HepG2 (cell line): Measurements from ENCODE around the gene SS18L1. TPM values are rescaled to one million over a fixed set of nuclear protein-coding genes. Genes with fewer than 3 reads are reported as not detected.

Experiments
- CBX1 ChIP-seq: IDR thresholded peaks from one replicate; pipeline ENCODE4 v1.6.1; 2016; ENCODE audit warnings: antibody characterized with exemption, low read depth
- HES4 ChIP-seq: sonication (generic); formaldehyde crosslinking; IDR thresholded peaks from 2 replicates; pipeline ENCODE4 v1.9.0; 2021; ENCODE audit warnings: mild to moderate bottlenecking, missing genetic modification reagents, borderline replicate concordance
- IRX3 ChIP-seq: sonication (generic); formaldehyde crosslinking; IDR thresholded peaks from 2 replicates; pipeline ENCODE4 v1.8.1; 2023; ENCODE audit warnings: mild to moderate bottlenecking, low read depth, missing genetic modification reagents, borderline replicate concordance
- PITX1 ChIP-seq: sonication (generic); formaldehyde crosslinking; IDR thresholded peaks from 2 replicates; pipeline ENCODE4 v1.5.1; 2020; ENCODE audit warnings: mild to moderate bottlenecking, missing genetic modification reagents
- POGZ ChIP-seq: sonication (generic); formaldehyde crosslinking; IDR thresholded peaks from 2 replicates; pipeline ENCODE4 v1.4.0; 2020; ENCODE audit warnings: mild to moderate bottlenecking, missing genetic modification reagents
- RAD51 ChIP-seq: fragments of 450-650 bp; IDR thresholded peaks from 2 replicates; pipeline ENCODE4 v1.6.1; 2016; ENCODE audit warnings: borderline replicate concordance
- RBAK ChIP-seq: sonication (generic); formaldehyde crosslinking; IDR thresholded peaks from 2 replicates; pipeline ENCODE4 v1.5.1; 2020; ENCODE audit warnings: mild to moderate bottlenecking, missing genetic modification reagents
- SRY ChIP-seq: sonication (generic); formaldehyde crosslinking; IDR thresholded peaks from 2 replicates; pipeline ENCODE4 v1.8.0; 2022; ENCODE audit warnings: mild to moderate bottlenecking, missing genetic modification reagents
- ZIK1 ChIP-seq: sonication (generic); formaldehyde crosslinking; IDR thresholded peaks from 2 replicates; pipeline ENCODE4 v1.5.0; 2020; ENCODE audit warnings: mild to moderate bottlenecking, low read depth, missing genetic modification reagents, borderline replicate concordance
- ZNF224 ChIP-seq: sonication (generic); formaldehyde crosslinking; IDR thresholded peaks from 2 replicates; pipeline ENCODE4 v1.5.0; 2020; ENCODE audit warnings: mild to moderate bottlenecking, missing genetic modification reagents
- ZNF276 ChIP-seq: sonication (generic); formaldehyde crosslinking; IDR thresholded peaks from 2 replicates; pipeline ENCODE4 v1.4.0; 2020; ENCODE audit warnings: mild to moderate bottlenecking, low read depth, missing genetic modification reagents
- ZNF446 ChIP-seq: sonication (generic); formaldehyde crosslinking; IDR thresholded peaks from 2 replicates; pipeline ENCODE4 v1.5.0; 2020; ENCODE audit warnings: mild to moderate bottlenecking, missing genetic modification reagents
- ZNF580 ChIP-seq: IDR thresholded peaks from 2 replicates; pipeline ENCODE4 v1.6.1; 2016; ENCODE audit warnings: low read depth, borderline replicate concordance
- ZSCAN25 ChIP-seq: sonication (generic); formaldehyde crosslinking; IDR thresholded peaks from 2 replicates; pipeline ENCODE4 v1.8.0; 2022; ENCODE audit warnings: mild to moderate bottlenecking, missing genetic modification reagents
- ZSCAN9 ChIP-seq: IDR thresholded peaks from 2 replicates; pipeline ENCODE4 v1.6.1; 2016; ENCODE audit warnings: borderline replicate concordance
- polyA plus RNA-seq, 8 experiments: library from polyadenylated mRNA; depleted of rRNA in 3 of 8; stranded (reverse) in 7 of 8; unstranded in 1 of 8; fragments of >200 nt; fragmentation: Illumina TruSeq in 4 of 8; extraction: Trizol in 4 of 8; gene quantifications; 2 replicates each; pipeline versions ENCODE4 v1.2.1 to v1.2.3, GENCODE V29; 2011 to 2016; ENCODE audit warnings: low read depth in 4 of 8, missing spikeins in 1 of 8, mixed read lengths in 1 of 8; ENCODE audit not compliant: insufficient read depth in 1 of 8
- total RNA-seq, 5 experiments: library from RNA; depleted of rRNA; stranded (reverse); fragments of >200 nt; fragmentation: Illumina TruSeq; extraction: Trizol; gene quantifications; 2 replicates each; pipeline ENCODE4 v1.2.3, GENCODE V29; 2016; ENCODE audit warnings: low read depth in 1 of 5
- TF ChIP-seq, protein P1 (sequence below), 2 experiments: IDR thresholded peaks; 2 replicates each; pipeline ENCODE4 v1.6.1; 2011 to 2012; ENCODE audit warnings: low read length in 2 of 2, borderline replicate concordance in 1 of 2, low read depth in 1 of 2, mild to moderate bottlenecking in 1 of 2, moderate library complexity in 1 of 2
- TF ChIP-seq, protein P2 (sequence below): IDR thresholded peaks from 2 replicates; pipeline ENCODE4 v1.6.1; 2018; ENCODE audit warnings: missing genetic modification reagents
- TF ChIP-seq, protein P3 (sequence below): sonication (generic); formaldehyde crosslinking; IDR thresholded peaks from 2 replicates; pipeline ENCODE4 v1.4.0; 2020; ENCODE audit warnings: missing genetic modification reagents
- TF ChIP-seq, protein P4 (sequence below): sonication (generic); formaldehyde crosslinking; IDR thresholded peaks from 2 replicates; pipeline ENCODE4 v1.4.0; 2020; ENCODE audit warnings: low read depth, mild to moderate bottlenecking, missing genetic modification reagents

SS18L1 gene
- total and polyA plus RNA-seq, 2 of the 13 experiments (the other 11 are each of a cell fraction or from before 2014, with no cell fraction given), result 17.8 to 27.6 TPM

DNA sequence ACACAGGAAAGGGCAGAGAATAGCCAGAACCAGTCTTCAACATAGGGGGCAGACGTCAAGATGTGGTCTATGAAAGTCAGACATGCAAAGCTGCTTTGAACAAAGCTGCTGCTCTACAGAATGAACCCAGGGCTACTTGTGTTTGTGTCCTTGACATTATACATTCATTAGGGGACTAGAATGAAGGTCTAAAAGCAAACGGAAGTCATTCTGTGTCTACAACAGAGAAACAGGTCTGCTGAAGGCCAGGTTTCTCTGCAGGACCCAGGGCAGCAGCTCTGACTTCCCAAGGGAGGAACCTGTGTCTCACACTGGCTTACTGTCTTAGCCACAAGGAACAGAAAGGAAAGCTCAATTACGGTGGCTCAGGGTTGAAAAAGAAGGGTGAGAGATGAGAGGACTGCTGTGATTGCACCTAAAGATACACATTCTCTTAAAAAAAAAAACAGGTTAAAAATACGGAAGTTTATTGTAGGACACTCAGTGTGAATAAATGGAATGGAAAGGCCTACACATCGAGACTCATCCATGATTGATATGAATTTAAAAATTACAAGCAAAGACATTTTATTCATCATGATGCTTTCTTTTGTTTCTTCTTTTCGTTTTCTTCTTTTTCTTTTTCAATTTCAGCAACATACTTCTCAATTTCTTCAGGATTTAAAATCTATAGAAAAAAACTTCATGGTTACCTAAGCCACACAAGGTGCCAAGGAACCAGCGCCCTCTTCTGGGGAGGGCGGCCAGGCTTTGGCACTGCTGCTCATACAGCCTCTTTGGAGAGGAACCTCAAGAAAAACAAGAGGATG, 7.1 kb upstream of the SS18L1 start (continued):
- TF ChIP-seq, protein P1, sequence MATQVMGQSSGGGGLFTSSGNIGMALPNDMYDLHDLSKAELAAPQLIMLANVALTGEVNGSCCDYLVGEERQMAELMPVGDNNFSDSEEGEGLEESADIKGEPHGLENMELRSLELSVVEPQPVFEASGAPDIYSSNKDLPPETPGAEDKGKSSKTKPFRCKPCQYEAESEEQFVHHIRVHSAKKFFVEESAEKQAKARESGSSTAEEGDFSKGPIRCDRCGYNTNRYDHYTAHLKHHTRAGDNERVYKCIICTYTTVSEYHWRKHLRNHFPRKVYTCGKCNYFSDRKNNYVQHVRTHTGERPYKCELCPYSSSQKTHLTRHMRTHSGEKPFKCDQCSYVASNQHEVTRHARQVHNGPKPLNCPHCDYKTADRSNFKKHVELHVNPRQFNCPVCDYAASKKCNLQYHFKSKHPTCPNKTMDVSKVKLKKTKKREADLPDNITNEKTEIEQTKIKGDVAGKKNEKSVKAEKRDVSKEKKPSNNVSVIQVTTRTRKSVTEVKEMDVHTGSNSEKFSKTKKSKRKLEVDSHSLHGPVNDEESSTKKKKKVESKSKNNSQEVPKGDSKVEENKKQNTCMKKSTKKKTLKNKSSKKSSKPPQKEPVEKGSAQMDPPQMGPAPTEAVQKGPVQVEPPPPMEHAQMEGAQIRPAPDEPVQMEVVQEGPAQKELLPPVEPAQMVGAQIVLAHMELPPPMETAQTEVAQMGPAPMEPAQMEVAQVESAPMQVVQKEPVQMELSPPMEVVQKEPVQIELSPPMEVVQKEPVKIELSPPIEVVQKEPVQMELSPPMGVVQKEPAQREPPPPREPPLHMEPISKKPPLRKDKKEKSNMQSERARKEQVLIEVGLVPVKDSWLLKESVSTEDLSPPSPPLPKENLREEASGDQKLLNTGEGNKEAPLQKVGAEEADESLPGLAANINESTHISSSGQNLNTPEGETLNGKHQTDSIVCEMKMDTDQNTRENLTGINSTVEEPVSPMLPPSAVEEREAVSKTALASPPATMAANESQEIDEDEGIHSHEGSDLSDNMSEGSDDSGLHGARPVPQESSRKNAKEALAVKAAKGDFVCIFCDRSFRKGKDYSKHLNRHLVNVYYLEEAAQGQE (IDR thresholded peaks at IDR 0.05; ENCODE audit: borderline replicate concordance in 1 of 2, low read depth in 1 of 2, low read length in 2 of 2), result no peak
- TF ChIP-seq ZNF446 (no peak), ZNF580 (CRISPR knock-in tag) (no peak), ZNF224 (no peak), RAD51 (no peak), ZNF276 (CRISPR knock-in tag) (no peak), CBX1 (no peak), ZIK1 (CRISPR knock-in tag) (no peak), SRY (CRISPR knock-in tag) (no peak), IRX3 (0 out of 2 replicates have a peak, but pooled peaks have one; percentile 31), ZSCAN25 (CRISPR knock-in tag) (no peak), HES4 (no peak), RBAK (CRISPR knock-in tag) (no peak), POGZ (CRISPR knock-in tag) (no peak), PITX1 (CRISPR knock-in tag) (no peak), ZSCAN9 (CRISPR knock-in tag) (peak; percentile 37; the same call in 1 of the 2 replicates)
- TF ChIP-seq, protein P2, sequence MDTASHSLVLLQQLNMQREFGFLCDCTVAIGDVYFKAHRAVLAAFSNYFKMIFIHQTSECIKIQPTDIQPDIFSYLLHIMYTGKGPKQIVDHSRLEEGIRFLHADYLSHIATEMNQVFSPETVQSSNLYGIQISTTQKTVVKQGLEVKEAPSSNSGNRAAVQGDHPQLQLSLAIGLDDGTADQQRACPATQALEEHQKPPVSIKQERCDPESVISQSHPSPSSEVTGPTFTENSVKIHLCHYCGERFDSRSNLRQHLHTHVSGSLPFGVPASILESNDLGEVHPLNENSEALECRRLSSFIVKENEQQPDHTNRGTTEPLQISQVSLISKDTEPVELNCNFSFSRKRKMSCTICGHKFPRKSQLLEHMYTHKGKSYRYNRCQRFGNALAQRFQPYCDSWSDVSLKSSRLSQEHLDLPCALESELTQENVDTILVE (CRISPR knock-in tag), result peak; percentile 41; the same call in 1 of the 2 replicates
- TF ChIP-seq, protein P3, sequence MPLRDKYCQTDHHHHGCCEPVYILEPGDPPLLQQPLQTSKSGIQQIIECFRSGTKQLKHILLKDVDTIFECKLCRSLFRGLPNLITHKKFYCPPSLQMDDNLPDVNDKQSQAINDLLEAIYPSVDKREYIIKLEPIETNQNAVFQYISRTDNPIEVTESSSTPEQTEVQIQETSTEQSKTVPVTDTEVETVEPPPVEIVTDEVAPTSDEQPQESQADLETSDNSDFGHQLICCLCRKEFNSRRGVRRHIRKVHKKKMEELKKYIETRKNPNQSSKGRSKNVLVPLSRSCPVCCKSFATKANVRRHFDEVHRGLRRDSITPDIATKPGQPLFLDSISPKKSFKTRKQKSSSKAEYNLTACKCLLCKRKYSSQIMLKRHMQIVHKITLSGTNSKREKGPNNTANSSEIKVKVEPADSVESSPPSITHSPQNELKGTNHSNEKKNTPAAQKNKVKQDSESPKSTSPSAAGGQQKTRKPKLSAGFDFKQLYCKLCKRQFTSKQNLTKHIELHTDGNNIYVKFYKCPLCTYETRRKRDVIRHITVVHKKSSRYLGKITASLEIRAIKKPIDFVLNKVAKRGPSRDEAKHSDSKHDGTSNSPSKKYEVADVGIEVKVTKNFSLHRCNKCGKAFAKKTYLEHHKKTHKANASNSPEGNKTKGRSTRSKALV (CRISPR knock-in tag), result peak; percentile 43; the same call in 1 of the 2 replicates
- TF ChIP-seq, protein P4, sequence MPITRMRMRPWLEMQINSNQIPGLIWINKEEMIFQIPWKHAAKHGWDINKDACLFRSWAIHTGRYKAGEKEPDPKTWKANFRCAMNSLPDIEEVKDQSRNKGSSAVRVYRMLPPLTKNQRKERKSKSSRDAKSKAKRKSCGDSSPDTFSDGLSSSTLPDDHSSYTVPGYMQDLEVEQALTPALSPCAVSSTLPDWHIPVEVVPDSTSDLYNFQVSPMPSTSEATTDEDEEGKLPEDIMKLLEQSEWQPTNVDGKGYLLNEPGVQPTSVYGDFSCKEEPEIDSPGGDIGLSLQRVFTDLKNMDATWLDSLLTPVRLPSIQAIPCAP (CRISPR knock-in tag), result no peak
